IPS-15b (cell line): ENCODE results near the gene HERC3.

Experiments used
- H3K27me3 ChIP-seq: one replicate; pipeline ENCODE4 v1.6.1; 2013; ENCODE audit warnings: low read length; ENCODE audit not compliant: control insufficient read depth, insufficient read depth
- H3K36me3 ChIP-seq: one replicate; pipeline ENCODE4 v1.6.1; 2013; ENCODE audit warnings: low read length; ENCODE audit not compliant: control insufficient read depth, insufficient read depth
- H3K4me1 ChIP-seq: one replicate; pipeline ENCODE4 v1.6.1; 2013; ENCODE audit warnings: mild to moderate bottlenecking, low read length; ENCODE audit not compliant: control insufficient read depth, insufficient read depth
- H3K4me3 ChIP-seq: one replicate; pipeline ENCODE4 v1.5.1; 2013; ENCODE audit warnings: low read depth, low read length
- H3K9ac ChIP-seq: one replicate; pipeline ENCODE4 v1.6.1; 2013; ENCODE audit warnings: low read depth, mild to moderate bottlenecking, low read length
- H3K9me3 ChIP-seq: one replicate; pipeline ENCODE4 v1.6.1; 2013; ENCODE audit warnings: mild to moderate bottlenecking, low read length; ENCODE audit not compliant: control insufficient read depth, insufficient read depth

The HERC3 gene

DNA sequence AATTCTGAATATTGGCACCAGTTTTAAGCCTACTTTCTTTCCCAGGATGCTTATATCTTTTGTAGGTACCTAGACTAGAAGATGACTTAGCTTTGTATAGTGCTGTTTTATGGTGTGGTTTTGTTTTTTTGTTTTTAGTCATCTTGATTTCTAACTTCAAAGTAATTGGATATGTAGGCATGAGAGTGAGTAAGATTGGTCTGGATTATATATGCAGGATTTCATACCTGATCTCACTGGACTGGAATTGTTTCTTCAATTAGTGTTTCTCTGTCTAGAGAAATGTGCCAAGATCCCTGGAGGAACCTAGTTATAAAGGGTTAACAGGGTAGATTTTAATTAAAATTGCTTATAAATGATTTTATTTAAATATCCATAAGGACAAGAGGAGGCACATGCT is 82.3 kb downstream of the HERC3 start:
- no peaks in the 10 kb centered on the region for H3K9me3 ChIP-seq
- no peaks in the 10 kb centered on the region for H3K4me1 ChIP-seq
- no peak overlapping the region for H3K4me3 ChIP-seq
- H3K27me3 ChIP-seq: no peaks in the 10 kb centered on the region
- no peaks in the 10 kb centered on the region for H3K36me3 ChIP-seq
- no peak overlapping the region for H3K9ac ChIP-seq

DNA sequence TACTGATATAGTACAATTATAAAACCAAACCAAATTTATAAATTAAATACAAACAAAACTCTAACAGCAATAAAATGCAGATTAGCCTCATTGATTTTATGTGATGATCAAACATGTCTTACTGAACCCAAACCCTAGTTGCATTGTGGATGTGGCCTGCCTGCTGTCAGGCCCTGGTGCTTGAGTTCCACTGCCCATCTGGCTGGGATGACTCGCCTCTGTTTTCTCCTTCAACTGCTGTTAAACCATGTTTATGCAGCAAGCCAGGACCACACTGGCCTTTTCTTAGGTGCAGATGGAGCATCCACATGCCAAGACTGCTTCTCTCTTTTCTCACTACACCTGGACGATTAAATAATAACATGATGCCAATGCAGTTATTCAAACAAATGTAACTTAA is 82.7 kb downstream of the HERC3 start:
- Histone ChIP-seq H3K4me1 (no peaks in the 10 kb centered on the region), H3K27me3 (no peaks in the 10 kb centered on the region), H3K4me3 (no peak overlapping the region), H3K9me3 (no peaks in the 10 kb centered on the region), H3K9ac (no peak overlapping the region), H3K36me3 (no peaks in the 10 kb centered on the region)

DNA sequence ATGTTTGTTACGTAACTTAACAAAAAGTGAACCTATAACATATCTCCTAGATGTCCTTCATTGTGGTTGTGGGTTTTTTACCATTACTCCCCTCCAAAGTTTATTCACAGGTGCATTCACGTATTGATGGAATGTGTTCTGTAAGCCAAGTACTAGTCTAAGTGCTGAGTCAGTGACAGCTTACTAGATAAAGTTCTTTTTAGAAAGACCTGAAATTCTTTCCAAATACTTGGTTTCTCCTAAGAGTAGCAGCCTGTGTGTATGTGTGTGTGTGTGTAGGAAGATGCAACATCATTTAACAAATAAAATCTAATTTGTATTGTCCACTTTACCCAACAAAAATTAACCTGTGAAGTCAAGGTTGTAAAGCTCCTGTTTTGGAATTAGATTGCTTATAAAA is 83.3 kb downstream of the HERC3 start:
- no peaks in the 10 kb centered on the region for H3K36me3 ChIP-seq
- no peaks in the 10 kb centered on the region for H3K9me3 ChIP-seq
- H3K27me3 ChIP-seq: no peaks in the 10 kb centered on the region
- no peaks in the 10 kb centered on the region for H3K4me1 ChIP-seq
- H3K4me3 ChIP-seq: no peak overlapping the region
- no peak overlapping the region for H3K9ac ChIP-seq

DNA sequence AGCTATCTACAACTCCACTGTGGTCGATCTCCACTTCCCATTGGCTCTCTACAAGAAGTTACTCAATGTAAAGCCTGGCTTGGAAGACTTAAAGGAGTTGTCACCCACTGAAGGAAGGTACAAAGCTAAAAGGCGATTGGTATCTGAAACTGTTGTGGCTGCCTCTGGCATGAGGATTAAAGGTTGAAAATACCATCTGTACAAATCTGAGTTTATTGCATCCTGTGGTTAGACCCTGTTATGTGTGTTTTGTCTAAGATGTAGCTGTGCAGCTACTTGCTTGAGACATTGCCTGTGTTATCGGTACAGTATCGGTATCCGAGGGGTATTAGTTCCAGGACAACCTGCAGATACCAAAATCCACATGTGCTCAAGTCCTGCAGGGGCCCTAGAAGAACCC is 88.9 kb downstream of the HERC3 start:
- no peak overlapping the region for H3K4me3 ChIP-seq
- H3K4me1 ChIP-seq: no peaks in the 10 kb centered on the region
- H3K27me3 ChIP-seq: no peaks in the 10 kb centered on the region
- H3K9ac ChIP-seq: no peak overlapping the region
- no peaks in the 10 kb centered on the region for H3K9me3 ChIP-seq
- no peaks in the 10 kb centered on the region for H3K36me3 ChIP-seq

DNA sequence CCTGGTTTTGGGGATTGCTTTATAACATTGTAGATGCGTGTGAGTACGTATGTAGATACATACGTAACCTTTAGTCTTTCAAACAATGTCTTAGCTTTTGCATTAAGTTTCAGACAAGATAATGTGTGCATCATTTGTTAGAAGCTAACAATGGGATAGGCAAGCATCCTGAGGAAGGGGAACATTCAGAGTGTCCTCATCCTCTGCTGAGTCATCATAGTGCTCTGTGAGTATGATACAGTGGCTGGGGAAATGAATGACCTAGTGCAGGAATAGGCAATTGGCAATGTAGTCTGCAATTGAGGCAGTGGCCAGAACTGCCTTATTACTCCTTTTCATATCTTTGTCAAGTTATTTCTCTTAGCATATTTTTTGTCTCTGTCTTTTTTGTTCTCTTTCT is 98.1 kb downstream of the HERC3 start:
- H3K27me3 ChIP-seq: no peaks in the 10 kb centered on the region
- H3K36me3 ChIP-seq: no peaks in the 10 kb centered on the region
- H3K4me3 ChIP-seq: no peak overlapping the region

DNA sequence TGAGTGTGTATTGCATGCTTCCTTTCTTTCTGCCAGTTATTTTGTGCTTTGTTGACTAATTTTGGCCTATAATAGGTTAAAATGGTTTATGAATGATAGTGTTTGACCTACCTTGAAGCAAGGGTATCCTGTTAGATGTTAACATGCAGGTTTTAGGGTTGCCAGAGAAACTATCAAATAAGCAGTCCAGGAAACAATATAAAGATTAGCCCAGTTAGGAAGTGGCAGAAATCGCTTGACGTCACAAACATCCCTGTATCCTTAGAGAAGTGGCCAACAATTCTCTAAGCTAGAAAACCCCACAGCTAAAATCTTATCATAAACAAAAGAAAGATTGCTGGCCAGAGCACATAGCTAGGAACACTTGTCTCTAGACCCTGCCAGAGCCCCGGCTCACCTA is 101.5 kb downstream of the HERC3 start:
- H3K4me1 ChIP-seq: no peaks in the 10 kb centered on the region
- no peak overlapping the region for H3K9ac ChIP-seq
- no peaks in the 10 kb centered on the region for H3K9me3 ChIP-seq
- no peaks in the 10 kb centered on the region for H3K36me3 ChIP-seq
- peaks cover 3% of the 10 kb centered on the region for H3K27me3 ChIP-seq
- no peak overlapping the region for H3K4me3 ChIP-seq

More for the DNA sequence above, 98.1 kb downstream of the HERC3 start:
- no peaks in the 10 kb centered on the region for H3K4me1 ChIP-seq
- H3K9me3 ChIP-seq: no peaks in the 10 kb centered on the region
- no peak overlapping the region for H3K9ac ChIP-seq

DNA sequence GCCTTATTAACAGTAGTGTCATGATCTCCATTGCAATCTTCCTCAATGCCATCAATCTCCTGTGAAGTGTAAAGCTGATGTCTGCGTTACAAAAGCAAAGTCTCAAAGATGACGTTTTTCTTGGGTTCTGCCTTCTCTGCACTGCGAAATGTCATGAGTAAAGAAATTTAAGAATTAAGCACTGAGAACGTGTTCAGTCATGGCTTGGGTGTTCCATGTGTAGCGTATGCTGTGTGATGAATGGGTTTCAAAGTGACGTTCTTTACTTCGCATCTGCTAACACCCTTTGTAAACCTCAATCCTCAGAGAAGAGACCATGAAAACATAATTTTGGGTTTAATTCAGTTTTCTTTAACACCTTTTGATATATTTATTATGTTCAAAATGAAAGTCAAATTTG is 104.3 kb downstream of the HERC3 start:
- H3K4me3 ChIP-seq: no peak overlapping the region
- H3K4me1 ChIP-seq: no peaks in the 10 kb centered on the region
- no peaks in the 10 kb centered on the region for H3K9me3 ChIP-seq
- H3K9ac ChIP-seq: no peak overlapping the region
- no peaks in the 10 kb centered on the region for H3K36me3 ChIP-seq
- peaks cover 3% of the 10 kb centered on the region for H3K27me3 ChIP-seq

DNA sequence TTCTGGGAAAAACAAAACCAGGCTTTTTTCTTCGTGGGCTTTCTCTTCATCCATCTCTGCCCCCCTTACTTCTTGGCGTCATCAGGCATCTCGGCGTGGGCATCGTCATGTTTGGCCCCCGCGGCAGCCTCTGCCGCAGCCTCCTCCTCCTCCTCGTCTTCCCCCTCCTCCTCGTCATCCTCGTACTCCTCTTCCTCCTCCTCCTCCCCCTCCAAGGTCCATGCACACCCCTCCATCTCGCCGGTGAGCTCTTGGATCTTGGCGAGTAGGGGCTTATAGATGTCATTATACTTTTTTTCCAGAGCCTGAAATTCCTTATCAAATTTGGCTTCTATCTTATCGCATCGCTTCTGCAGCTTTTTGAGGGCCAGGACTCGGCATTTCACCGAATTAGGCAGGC is 104.9 kb downstream of the HERC3 start:
- Histone ChIP-seq H3K9ac (no peak overlapping the region), H3K4me1 (no peaks in the 10 kb centered on the region), H3K27me3 (peaks cover 3% of the 10 kb centered on the region), H3K9me3 (no peaks in the 10 kb centered on the region), H3K4me3 (peak overlapping the region; percentile 57), H3K36me3 (no peaks in the 10 kb centered on the region)

DNA sequence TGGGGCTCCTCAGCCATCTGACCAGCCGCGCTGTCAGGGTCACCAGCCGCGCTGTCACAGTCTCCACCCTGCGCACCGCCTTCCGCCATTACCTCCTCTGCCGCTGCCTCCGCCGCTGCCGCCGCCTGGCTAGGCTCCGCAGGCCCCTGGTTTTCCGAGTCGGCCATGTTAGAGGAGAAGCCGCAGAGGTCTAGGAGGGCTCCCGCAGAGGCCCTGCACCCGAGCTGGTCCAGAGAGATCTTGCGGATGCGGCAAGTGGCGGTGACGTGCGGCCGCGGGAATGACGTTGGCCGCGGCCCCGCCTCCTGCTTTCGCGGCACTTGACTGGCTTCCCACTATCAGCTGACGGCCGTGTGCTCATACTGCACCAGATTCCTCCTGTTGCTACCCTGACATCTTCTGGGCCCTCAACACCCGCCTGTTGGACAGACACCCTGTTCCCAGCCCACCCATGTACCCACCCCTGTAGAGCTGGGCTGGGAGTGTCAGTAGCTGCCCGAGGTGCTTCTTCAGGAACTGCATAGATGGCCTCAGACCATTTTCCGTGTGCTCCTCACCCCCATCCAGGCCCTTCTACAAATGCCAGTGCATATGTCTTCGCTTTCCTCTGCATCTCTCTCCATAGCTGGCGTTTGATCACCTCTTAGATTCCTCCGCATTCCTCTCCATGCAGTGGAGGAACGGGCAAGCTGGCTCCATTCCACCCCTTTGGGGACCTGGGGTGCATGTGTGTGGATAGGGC is 105.5 kb downstream of the HERC3 start, which contains the start of gene NAP1L5:
Gene NAP1L5 (minus strand): TSS at position 242 of the 742 bp plus-strand sequence. CDS start 75 bp downstream, at position 167.
- H3K4me1 ChIP-seq: no peaks in the 10 kb centered on the region
- no peaks in the 10 kb centered on the region for H3K36me3 ChIP-seq

DNA sequence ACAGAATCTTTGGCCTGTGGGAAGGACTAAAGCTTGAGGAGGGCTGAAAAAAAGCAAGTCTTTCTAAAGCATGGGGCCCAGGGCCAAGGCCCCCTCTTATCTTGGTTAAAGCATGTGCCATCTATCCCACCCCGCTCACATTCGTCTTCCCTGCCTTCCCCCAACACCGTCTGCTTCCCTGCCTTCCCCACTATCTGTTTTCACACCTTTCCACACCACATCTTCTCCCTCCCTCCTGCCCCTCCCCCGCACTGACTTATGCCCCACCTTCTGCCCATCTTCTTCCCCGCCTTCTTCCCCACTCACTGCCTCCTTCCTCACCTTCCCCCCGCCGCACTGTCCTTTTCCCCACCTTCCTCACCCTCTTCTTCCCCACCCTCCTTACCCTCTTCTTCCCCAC is 106.2 kb downstream of the HERC3 start:
- no peak overlapping the region for H3K4me3 ChIP-seq
- no peak overlapping the region for H3K9ac ChIP-seq
- no peaks in the 10 kb centered on the region for H3K9me3 ChIP-seq
- H3K27me3 ChIP-seq: peaks cover 3% of the 10 kb centered on the region
- no peaks in the 10 kb centered on the region for H3K4me1 ChIP-seq
- no peaks in the 10 kb centered on the region for H3K36me3 ChIP-seq

More for the DNA sequence above, 105.5 kb downstream of the HERC3 start, which contains the start of gene NAP1L5:
- Histone ChIP-seq H3K9me3 (no peaks in the 10 kb centered on the region), H3K27me3 (peaks cover 3% of the 10 kb centered on the region), H3K9ac (no peak within 1 kb of the TSS), H3K4me3 (peak within 1 kb of the TSS; percentile 57)

DNA sequence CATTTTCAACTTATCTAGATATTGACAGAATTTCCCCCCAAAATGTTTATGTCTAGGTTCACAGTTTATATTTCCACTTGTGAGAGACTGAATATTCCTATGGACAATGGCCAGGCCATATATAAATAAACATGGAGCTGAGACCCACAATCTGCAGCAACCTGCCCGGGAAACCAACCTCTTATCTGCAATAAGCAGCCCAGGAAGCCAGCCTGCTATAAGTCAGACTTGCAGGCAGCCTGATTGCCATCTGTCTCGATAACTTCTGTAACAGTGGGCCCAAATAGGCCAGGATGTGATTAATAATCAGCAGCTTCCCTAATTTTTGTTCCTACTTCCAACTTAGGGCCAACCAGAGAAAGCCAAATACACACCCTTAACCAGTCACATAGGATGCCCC is 110.5 kb downstream of the HERC3 start:
- Histone ChIP-seq H3K27me3 (peaks cover 3% of the 10 kb centered on the region), H3K9ac (no peak overlapping the region), H3K9me3 (no peaks in the 10 kb centered on the region), H3K36me3 (no peaks in the 10 kb centered on the region), H3K4me1 (peaks cover 3% of the 10 kb centered on the region), H3K4me3 (no peak overlapping the region)

DNA sequence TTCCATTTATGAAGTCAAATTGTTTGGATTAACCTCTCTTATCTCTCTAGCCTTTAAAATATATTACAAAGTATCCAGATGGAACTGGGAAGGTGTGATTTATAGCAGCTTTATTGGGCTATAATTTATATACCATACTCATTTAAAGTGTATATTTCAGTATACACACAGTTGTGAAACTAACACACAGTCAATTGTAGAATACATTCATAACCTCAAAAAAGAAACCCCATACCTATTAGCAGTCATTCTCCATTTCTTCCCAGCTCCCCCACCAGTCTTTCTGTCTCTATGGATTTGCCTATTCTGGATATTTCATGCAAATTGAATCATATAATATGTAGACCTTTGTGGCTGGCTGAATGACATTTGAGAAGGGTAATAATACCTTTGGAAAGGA is 112.9 kb downstream of the HERC3 start:
- Histone ChIP-seq H3K27me3 (no peaks in the 10 kb centered on the region), H3K4me1 (peaks cover 3% of the 10 kb centered on the region)

More for the DNA sequence above, 112.9 kb downstream of the HERC3 start:
- Histone ChIP-seq H3K4me3 (no peak overlapping the region), H3K9me3 (no peaks in the 10 kb centered on the region), H3K36me3 (no peaks in the 10 kb centered on the region), H3K9ac (no peak overlapping the region)
